Natural killer cell (primary cell): ENCODE measurements around the gene NR6A1. TPM values are rescaled to one million over a fixed set of nuclear protein-coding genes. Genes with fewer than 3 reads are reported as not detected.

ENCODE experiments used
- ATAC-seq, 3 donors: fragments of 150-1000 bp in 2 of 3; fragments of 200-7000 bp in 1 of 3; cut with Tn5 transposase; 1 replicate in 1 of 3; 2 replicates in 2 of 3; pipeline ENCODE4 v1.10.0; 2021; ENCODE audit warnings: mild to moderate bottlenecking in 2 of 3, moderate library complexity in 2 of 3
- DNase-seq, 2 donors: peaks; one replicate each; pipeline versions ENCODE4 v3.0.0 to v3.0.0-alpha.2; 2013 to 2021; ENCODE audit warnings: mixed read lengths in 1 of 2
- H3K27ac ChIP-seq: one replicate; pipeline ENCODE4 v1.5.1; 2013; ENCODE audit warnings: mild to moderate bottlenecking, low read length
- H3K27me3 ChIP-seq: one replicate; pipeline ENCODE4 v1.6.1; 2013; ENCODE audit warnings: low read length; ENCODE audit not compliant: control insufficient read depth, insufficient read depth
- H3K36me3 ChIP-seq: one replicate; pipeline ENCODE4 v1.6.1; 2013; ENCODE audit warnings: low read length; ENCODE audit not compliant: control insufficient read depth, insufficient read depth
- H3K4me1 ChIP-seq: one replicate; pipeline ENCODE4 v1.6.1; 2013; ENCODE audit warnings: low read length; ENCODE audit not compliant: control insufficient read depth, insufficient read depth
- H3K4me3 ChIP-seq: one replicate; pipeline ENCODE4 v1.5.1; 2013; ENCODE audit warnings: low read length
- H3K9me3 ChIP-seq: one replicate; pipeline ENCODE4 v1.6.1; 2013; ENCODE audit warnings: low read length; ENCODE audit not compliant: control insufficient read depth, insufficient read depth
- H3K27ac Mint-ChIP-seq, 2 donors: one replicate each; pipeline ENCODE4 v1.8.0; 2022; ENCODE audit warnings: mild to moderate bottlenecking in 2 of 2, mixed read lengths in 2 of 2, moderate library complexity in 1 of 2
- H3K27me3 Mint-ChIP-seq, 2 donors: one replicate each; pipeline ENCODE4 v1.8.0; 2022; ENCODE audit warnings: low read depth in 2 of 2, mixed read lengths in 2 of 2
- H3K36me3 Mint-ChIP-seq: one replicate; pipeline ENCODE4 v1.8.0; 2022; ENCODE audit warnings: mixed read lengths
- H3K4me1 Mint-ChIP-seq, 2 donors: one replicate each; pipeline ENCODE4 v1.8.0; 2022; ENCODE audit warnings: mixed read lengths in 2 of 2
- H3K4me3 Mint-ChIP-seq: one replicate; pipeline ENCODE4 v1.8.0; 2022; ENCODE audit warnings: mild to moderate bottlenecking, moderate library complexity, mixed read lengths
- H3K9me3 Mint-ChIP-seq, 2 donors: one replicate each; pipeline ENCODE4 v1.8.0; 2022; ENCODE audit warnings: mixed read lengths in 2 of 2
- CTCF ChIP-seq: fragments of 200-600 bp; IDR thresholded peaks from one replicate; pipeline ENCODE4 v1.8.0; 2022; ENCODE audit warnings: antibody characterized with exemption
- whole genome bisulfite sequencing: methylation state at CpG from one replicate; pipeline ENCODE4 v1.1.7; 2013; ENCODE audit warnings: missing lambda C conversion rate; ENCODE audit not compliant: insufficient coverage; 5-methylcytosine and 5-hydroxymethylcytosine counted together
- intact Hi-C: fragments of 100-400 bp; cut with micrococcal nuclease; formaldehyde crosslinking; loops from one replicate; pipeline ENCODE4 v1.14.2; 2022
- total RNA-seq, 4 donors: library from RNA; stranded (reverse); fragments of 120-200 nt in 1 of 4; gene quantifications; one replicate each; pipeline versions ENCODE4 v1.2.3 to v1.2.4, GENCODE V29; 2013 to 2022

Gene NR6A1
- total RNA-seq, 3 donors from 2014 or later (not counting 1 experiment from before 2014, with no cell fraction given), result 0.07 to 0.75 (median 0.49) TPM

DNA sequence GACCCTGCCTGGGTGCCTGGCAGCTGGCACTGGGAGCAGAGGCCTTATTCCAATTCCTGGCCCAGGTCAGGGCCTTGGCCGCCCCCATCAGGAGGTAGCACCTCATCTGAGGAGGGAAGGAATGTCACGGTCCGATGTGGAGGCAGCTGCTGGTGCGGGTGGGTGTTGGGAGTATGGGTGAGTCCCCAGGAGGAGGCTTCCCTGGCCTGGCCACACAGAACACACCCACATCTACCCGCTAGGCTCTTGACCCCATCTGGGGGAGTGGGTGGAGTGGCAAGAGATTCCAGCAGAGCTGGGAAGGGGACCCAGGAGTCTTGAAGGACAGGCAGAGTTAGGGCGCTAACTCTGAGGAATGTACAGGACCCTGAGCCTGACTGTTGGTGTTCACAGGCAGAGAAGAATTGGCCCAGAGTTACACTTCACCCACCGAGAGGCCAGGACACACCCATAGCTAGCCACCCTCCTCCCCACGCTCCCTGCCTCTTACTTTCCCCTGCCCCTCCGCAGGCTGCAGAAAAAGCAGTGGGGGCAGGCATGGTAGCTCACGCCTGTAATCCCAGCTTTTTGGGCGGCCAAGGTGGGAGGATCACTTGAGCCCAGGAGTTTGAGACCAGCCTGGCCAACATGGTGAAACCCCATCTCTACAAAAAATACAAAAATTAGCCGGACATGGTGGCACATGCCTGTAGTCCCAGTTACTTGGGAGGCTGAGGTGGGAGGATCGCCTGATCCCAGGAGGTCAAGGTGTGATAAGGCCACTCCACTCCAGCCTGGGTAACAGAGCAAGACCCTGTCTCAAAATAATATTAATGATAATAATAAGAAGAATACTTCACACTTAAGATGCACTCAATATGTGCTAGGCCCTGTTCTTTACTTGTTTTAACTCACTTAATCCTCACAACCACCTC is 11.8 kb upstream of the NR6A1 start:
- intact Hi-C loops, result no loop called here
- Histone ChIP-seq H3K36me3 (no peaks in the 10 kb centered on the region), H3K9me3 (no peaks in the 10 kb centered on the region), H3K27ac (no peak overlapping the region), H3K27me3 (no peaks in the 10 kb centered on the region), H3K4me1 (no peaks in the 10 kb centered on the region), H3K4me3 (no peak overlapping the region)
- Mint-ChIP-seq H3K9me3 (no peaks in the 10 kb centered on the region), H3K4me3 (no peak overlapping the region), H3K27me3 (peaks cover 0 to 8% of the 10 kb centered on the region in 2 donors), H3K27ac (no peak overlapping the region), H3K36me3 (no peaks in the 10 kb centered on the region), H3K4me1 (no peaks in the 10 kb centered on the region)
- ATAC-seq (no peak), DNase-seq (no peak)
- TF ChIP-seq CTCF, result no peak
- 90% methylated on average over 12 of the region's 13 CpGs for WGBS

GRCh38 chr9:124781967-124782660 is 11.0 kb upstream of the NR6A1 start:
- TF ChIP-seq CTCF, result no peak
- Histone ChIP-seq H3K4me3 (no peak overlapping the region), H3K4me1 (peaks cover 3% of the 10 kb centered on the region), H3K9me3 (no peaks in the 10 kb centered on the region), H3K27me3 (no peaks in the 10 kb centered on the region), H3K36me3 (no peaks in the 10 kb centered on the region), H3K27ac (no peak overlapping the region)
- no peaks in the 10 kb centered on the region for H3K4me1 Mint-ChIP-seq
- H3K36me3 Mint-ChIP-seq, result no peaks in the 10 kb centered on the region
- intact Hi-C loops, result no loop called here
- H3K9me3 Mint-ChIP-seq, result no peaks in the 10 kb centered on the region
- no peak overlapping the region for H3K27ac Mint-ChIP-seq
- peaks cover 0 to 8% of the 10 kb centered on the region in 2 donors for H3K27me3 Mint-ChIP-seq
- no peak overlapping the region for H3K4me3 Mint-ChIP-seq
- WGBS, result 98% methylated on average over 3 of the region's 3 CpGs
- no peak for DNase-seq
- no peak for ATAC-seq

DNA sequence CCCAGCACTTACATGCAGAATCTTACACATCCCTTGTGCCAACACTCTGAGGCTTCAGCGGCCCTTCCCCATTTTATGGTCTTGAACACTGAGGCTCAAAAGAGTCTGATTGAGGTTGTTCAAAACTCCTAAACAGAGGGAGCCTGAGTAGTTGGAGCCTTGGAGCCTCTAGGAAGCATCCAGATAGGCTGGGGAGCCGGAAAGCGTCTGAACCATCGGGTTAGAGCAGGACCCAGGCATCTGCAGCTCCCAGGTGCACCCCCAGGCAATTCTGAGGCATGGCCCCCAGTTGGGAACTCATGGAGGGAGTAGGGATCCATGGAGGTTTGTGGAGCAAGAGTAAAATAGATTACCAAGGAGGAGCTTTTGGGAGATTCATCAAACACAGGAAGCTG is 9.6 kb upstream of the NR6A1 start:
- Mint-ChIP-seq H3K9me3 (no peaks in the 10 kb centered on the region), H3K4me3 (no peak overlapping the region), H3K4me1 (peaks cover 9 to 10% of the 10 kb centered on the region in 2 donors), H3K27me3 (peaks cover 10 to 18% of the 10 kb centered on the region in 2 donors), H3K36me3 (no peaks in the 10 kb centered on the region), H3K27ac (no peak overlapping the region)
- no peak overlapping the region for H3K4me3 ChIP-seq
- peaks cover 9% of the 10 kb centered on the region for H3K4me1 ChIP-seq
- intact Hi-C loops, result no loop called here
- H3K27me3 ChIP-seq, result peaks cover 6% of the 10 kb centered on the region
- DNase-seq, result no peak
- H3K27ac ChIP-seq, result no peak overlapping the region
- no peak for ATAC-seq
- H3K36me3 ChIP-seq, result no peaks in the 10 kb centered on the region
- 90% methylated on average over 4 of the region's 4 CpGs for WGBS
- no peaks in the 10 kb centered on the region for H3K9me3 ChIP-seq
- TF ChIP-seq CTCF, result no peak
